ENCODE data around the gene ZFAND3.

- TF ChIP-seq CTCF (IDR thresholded peaks at IDR 0.05 in 8 of 11, conservative IDR thresholded peaks at IDR 0.05 in 3 of 11) (no peak), POLR2A (IDR thresholded peaks at IDR 0.05) (no peak), POLR2AphosphoS5 (IDR thresholded peaks at IDR 0.05) (no peak)
Measured at GRCh38 chr6:38092465-38092864, 272.9 kb downstream of the ZFAND3 start.

Data from spleen (tissue), 7 donors.